Subcutaneous abdominal adipose tissue (tissue), 5 donors: Measurements from ENCODE around the gene APCS.

Source experiments
- H3K27ac ChIP-seq: one replicate; pipeline ENCODE4 v1.7.0; 2013; ENCODE audit warnings: low read depth, mild to moderate bottlenecking, inconsistent platforms, low read length, moderate library complexity
- H3K27me3 ChIP-seq, 5 donors: one replicate each; pipeline ENCODE4 v1.7.0; 2013; ENCODE audit warnings: low read length in 5 of 5, inconsistent platforms in 1 of 5; ENCODE audit not compliant: control insufficient read depth in 5 of 5, insufficient read depth in 4 of 5
- H3K36me3 ChIP-seq, 5 donors: one replicate each; pipeline ENCODE4 v1.7.0; 2013; ENCODE audit warnings: low read length in 5 of 5; ENCODE audit not compliant: control insufficient read depth in 5 of 5, insufficient read depth in 5 of 5
- H3K4me1 ChIP-seq, 5 donors: one replicate each; pipeline ENCODE4 v1.7.0; 2013; ENCODE audit warnings: low read length in 5 of 5, mild to moderate bottlenecking in 3 of 5, moderate library complexity in 1 of 5; ENCODE audit not compliant: control insufficient read depth in 5 of 5, insufficient read depth in 5 of 5
- H3K4me3 ChIP-seq, 5 donors: one replicate each; pipeline ENCODE4 v1.7.0; 2013; ENCODE audit warnings: low read length in 5 of 5, low read depth in 1 of 5
- H3K9ac ChIP-seq, 5 donors: one replicate each; pipeline ENCODE4 v1.7.0; 2013; ENCODE audit warnings: low read length in 5 of 5, mild to moderate bottlenecking in 4 of 5, moderate library complexity in 3 of 5
- H3K9me3 ChIP-seq, 5 donors: one replicate each; pipeline ENCODE4 v1.7.0; 2013; ENCODE audit warnings: low read length in 5 of 5; ENCODE audit not compliant: control insufficient read depth in 5 of 5
- donor health status: healthy.
- donor health status: healthy.
- donor health status: healthy.
- donor health status: healthy.
- donor health status: healthy.

The APCS gene

DNA sequence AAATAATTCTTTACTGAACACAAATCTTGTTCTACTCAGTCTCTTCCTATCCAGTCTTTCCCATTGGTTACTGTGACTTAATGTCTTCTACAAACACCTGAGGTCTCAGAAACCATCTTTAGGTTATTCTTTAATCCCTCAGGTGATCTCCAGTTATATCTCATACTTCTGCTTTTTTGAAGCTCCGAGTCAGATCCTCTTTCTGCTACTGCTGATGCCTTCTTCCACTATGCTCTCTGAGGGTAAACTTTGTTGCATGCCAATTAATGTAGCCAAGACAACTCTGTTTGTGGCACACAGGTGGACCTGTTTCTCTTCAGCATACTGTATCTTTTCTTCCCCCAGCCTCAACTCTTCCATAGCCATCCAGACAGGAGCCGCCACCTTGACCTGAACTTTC is 3.1 kb upstream of the APCS start:
- H3K4me1 ChIP-seq, result no peaks in the 10 kb centered on the region
- no peaks in the 10 kb centered on the region for H3K27me3 ChIP-seq
- H3K27ac ChIP-seq, result no peak overlapping the region
- no peaks in the 10 kb centered on the region for H3K9me3 ChIP-seq
- no peak overlapping the region for H3K4me3 ChIP-seq
- H3K9ac ChIP-seq, result no peak overlapping the region
- no peaks in the 10 kb centered on the region for H3K36me3 ChIP-seq

GRCh38 chr1:159591981-159592380 is 4.4 kb downstream of the APCS start:
- Histone ChIP-seq H3K27ac (no peak overlapping the region), H3K9ac (no peak overlapping the region), H3K4me3 (no peak overlapping the region)

GRCh38 chr1:159594625-159595405 is 7.2 kb downstream of the APCS start:
- peaks cover 0 to 3% (median 0%) of the 10 kb centered on the region in 5 donors for H3K9me3 ChIP-seq
- peaks cover 0 to 11% (median 0%) of the 10 kb centered on the region in 5 donors for H3K4me1 ChIP-seq
- H3K9ac ChIP-seq, result no peak overlapping the region
- H3K4me3 ChIP-seq, result no peak overlapping the region
- no peaks in the 10 kb centered on the region for H3K36me3 ChIP-seq
- no peak overlapping the region for H3K27ac ChIP-seq
- peaks cover 0 to 4% (median 0%) of the 10 kb centered on the region in 5 donors for H3K27me3 ChIP-seq

More at GRCh38 chr1:159591981-159592380, 4.4 kb downstream of the APCS start:
- H3K27me3 ChIP-seq, result no peaks in the 10 kb centered on the region
- peaks cover 0 to 2% (median 0%) of the 10 kb centered on the region in 5 donors for H3K9me3 ChIP-seq
- no peaks in the 10 kb centered on the region for H3K36me3 ChIP-seq
- peaks cover 0 to 11% (median 0%) of the 10 kb centered on the region in 5 donors for H3K4me1 ChIP-seq

- no peak overlapping the region for H3K9ac ChIP-seq
- H3K27ac ChIP-seq, result no peak overlapping the region
- no peaks in the 10 kb centered on the region for H3K36me3 ChIP-seq
- H3K4me3 ChIP-seq, result no peak overlapping the region
- peaks cover 0 to 3% (median 0%) of the 10 kb centered on the region in 5 donors for H3K9me3 ChIP-seq
- peaks cover 0 to 4% (median 0%) of the 10 kb centered on the region in 5 donors for H3K27me3 ChIP-seq
- H3K4me1 ChIP-seq, result peaks cover 0 to 11% (median 0%) of the 10 kb centered on the region in 5 donors
These were observed 10.6 kb downstream of the APCS start for GRCh38 chr1:159598196-159598595.

DNA sequence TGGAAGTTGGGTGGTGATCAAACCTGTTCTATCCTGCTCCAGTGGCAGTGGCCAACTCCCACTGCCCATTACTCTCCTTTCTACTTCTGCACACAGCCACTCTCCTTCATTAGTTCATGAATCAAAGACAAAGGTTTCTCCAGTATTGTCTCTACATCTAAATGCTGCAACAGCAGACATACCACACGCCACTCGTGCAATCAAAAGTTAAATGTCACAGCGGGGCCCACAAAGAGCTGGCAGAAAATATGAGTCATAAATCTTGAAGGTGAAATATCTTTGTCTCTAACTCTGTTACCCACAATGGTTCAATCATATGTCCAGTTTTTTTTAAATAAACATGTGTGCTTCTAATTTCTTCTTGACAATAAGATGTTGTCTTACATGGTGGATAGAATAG is 13.3 kb downstream of the APCS start:
- Histone ChIP-seq H3K4me1 (no peaks in the 10 kb centered on the region), H3K27me3 (peaks cover 0 to 4% (median 0%) of the 10 kb centered on the region in 5 donors), H3K9me3 (peaks cover 0 to 3% (median 0%) of the 10 kb centered on the region in 5 donors), H3K4me3 (no peak overlapping the region), H3K27ac (no peak overlapping the region), H3K36me3 (no peaks in the 10 kb centered on the region), H3K9ac (no peak overlapping the region)

DNA sequence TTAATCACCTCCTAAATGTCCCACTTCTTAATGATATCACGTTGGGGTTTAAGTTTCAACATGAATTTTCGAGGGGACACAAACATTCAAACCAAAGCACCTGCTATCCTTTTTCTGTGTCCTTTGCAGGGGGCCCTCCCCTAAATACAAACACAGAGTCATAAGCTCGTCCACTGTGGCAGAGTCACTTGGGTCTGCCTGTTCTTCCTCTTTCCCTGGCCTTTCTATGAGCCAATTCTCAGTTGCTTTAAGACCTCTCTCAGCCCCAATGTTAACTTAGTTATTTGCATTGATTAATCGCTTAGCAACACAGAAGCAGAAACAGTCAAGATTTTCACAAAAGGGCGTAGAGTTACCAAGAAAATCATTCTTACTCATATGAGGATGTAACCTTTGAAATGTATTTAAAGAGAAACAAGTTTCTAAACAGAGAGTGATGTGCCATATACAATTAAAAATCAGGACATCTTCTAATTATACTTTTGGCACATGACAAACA is 14.9 kb downstream of the APCS start:
- no peak overlapping the region for H3K27ac ChIP-seq
- no peak overlapping the region for H3K4me3 ChIP-seq
- H3K4me1 ChIP-seq, result no peaks in the 10 kb centered on the region
- peaks cover 0 to 4% (median 0%) of the 10 kb centered on the region in 5 donors for H3K27me3 ChIP-seq
- peaks cover 0 to 3% (median 0%) of the 10 kb centered on the region in 5 donors for H3K9me3 ChIP-seq
- no peak overlapping the region for H3K9ac ChIP-seq
- no peaks in the 10 kb centered on the region for H3K36me3 ChIP-seq

DNA sequence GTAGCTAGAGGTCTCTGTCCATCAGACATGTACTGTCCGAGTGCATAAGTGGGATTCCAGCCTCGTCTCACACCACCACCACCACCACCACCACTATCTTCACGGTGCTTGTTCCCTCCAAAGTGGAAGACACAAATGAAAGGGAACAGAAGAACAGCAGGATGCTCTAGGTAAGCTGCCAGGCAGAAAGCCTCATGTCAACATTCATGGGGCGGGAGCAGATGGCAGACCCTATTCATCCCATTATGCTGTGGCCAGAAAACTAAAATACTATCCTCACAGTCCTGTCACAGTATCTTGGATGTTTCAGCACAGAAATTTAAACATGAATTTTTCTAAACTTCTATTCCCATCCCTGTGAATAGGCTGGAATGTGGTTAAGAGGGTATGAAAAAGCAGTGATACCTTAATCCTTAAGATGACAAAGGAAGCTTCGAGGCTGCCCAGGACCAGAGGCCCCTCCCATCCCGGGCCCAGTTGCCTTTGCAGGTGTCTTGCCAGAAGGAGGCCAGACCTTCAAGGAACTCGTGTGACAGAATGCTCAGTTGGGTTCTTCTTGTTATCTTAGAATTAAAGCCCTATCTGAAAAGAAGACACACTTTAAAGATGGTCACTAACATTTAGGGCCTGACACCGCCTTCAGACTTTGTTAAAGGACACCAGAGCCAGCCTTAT is 24.7 kb downstream of the APCS start:
- Histone ChIP-seq H3K4me3 (no peak overlapping the region), H3K9ac (no peak overlapping the region), H3K9me3 (no peaks in the 10 kb centered on the region), H3K27me3 (no peaks in the 10 kb centered on the region), H3K27ac (no peak overlapping the region), H3K4me1 (no peaks in the 10 kb centered on the region), H3K36me3 (no peaks in the 10 kb centered on the region)

- H3K27ac ChIP-seq, result no peak overlapping the region
These were observed 45.3 kb downstream of the APCS start for GRCh38 chr1:159632922-159633321.

More at GRCh38 chr1:159632922-159633321, 45.3 kb downstream of the APCS start:
- no peak overlapping the region for H3K9ac ChIP-seq
- H3K27me3 ChIP-seq, result no peaks in the 10 kb centered on the region
- no peaks in the 10 kb centered on the region for H3K36me3 ChIP-seq
- no peaks in the 10 kb centered on the region for H3K4me1 ChIP-seq
- H3K4me3 ChIP-seq, result no peak overlapping the region
- no peaks in the 10 kb centered on the region for H3K9me3 ChIP-seq
